Kidney (tissue), 14 donors: ENCODE measurements around the gene RIOK1. TPM values are rescaled to one million over a fixed set of nuclear protein-coding genes. Genes with fewer than 3 reads are reported as not detected.

Source experiments
- DNase-seq, 5 donors: peaks; one replicate each; pipeline ENCODE4 v3.0.0-alpha.2; 2013 to 2020
- FAIRE-seq: peaks from 2 replicates; lab custom pipeline; 2012; peaks lifted over from hg19 to GRCh38; lab: Jason Lieb, UNC
- H3K27ac ChIP-seq, 2 donors: one replicate each; pipeline ENCODE4 v1.7.0; 2013; ENCODE audit warnings: low read depth in 2 of 2, low read length in 2 of 2, inconsistent platforms in 1 of 2
- H3K27me3 ChIP-seq: one replicate; pipeline ENCODE4 v1.7.1; 2013; ENCODE audit warnings: low read length, inconsistent platforms; ENCODE audit not compliant: control insufficient read depth, insufficient read depth
- H3K36me3 ChIP-seq, 3 donors: one replicate each; pipeline versions ENCODE4 v1.7.0 to v1.7.1; 2013; ENCODE audit warnings: low read length in 3 of 3, control low read depth in 1 of 3, inconsistent platforms in 1 of 3; ENCODE audit not compliant: insufficient read depth in 3 of 3, control insufficient read depth in 2 of 3
- H3K4me1 ChIP-seq, 3 donors: one replicate each; pipeline versions ENCODE4 v1.7.0 to v1.7.1; 2013; ENCODE audit warnings: low read length in 3 of 3, inconsistent platforms in 1 of 3, low read depth in 1 of 3; ENCODE audit not compliant: control insufficient read depth in 2 of 3, insufficient read depth in 2 of 3
- H3K4me3 ChIP-seq, 3 donors: one replicate each; pipeline versions ENCODE4 v1.7.0 to v1.8.1; 2013; ENCODE audit warnings: low read length in 3 of 3, control low read depth in 1 of 3, inconsistent platforms in 1 of 3
- H3K9ac ChIP-seq, 3 donors: one replicate each; pipeline versions ENCODE4 v1.7.0 to v1.7.1; 2013; ENCODE audit warnings: low read length in 3 of 3, control low read depth in 1 of 3, inconsistent platforms in 1 of 3
- H3K9me3 ChIP-seq, 3 donors: one replicate each; pipeline versions ENCODE4 v1.7.0 to v1.7.1; 2013; ENCODE audit warnings: low read length in 3 of 3, control low read depth in 1 of 3, inconsistent platforms in 1 of 3; ENCODE audit not compliant: control insufficient read depth in 2 of 3, insufficient read depth in 1 of 3
- intact Hi-C: fragments of 100-400 bp; cut with DNase I; formaldehyde crosslinking; loops from one replicate; pipeline ENCODE4 v1.11.1; 2022
- polyA plus RNA-seq: library from polyadenylated mRNA; stranded (reverse); fragments of 350-450 nt; fragmentation: Illumina TruSeq; extraction: RNeasy Lipid Tissue Mini Kit (QIAGEN cat#74804); gene quantifications from one replicate; pipeline ENCODE4 v1.2.3, GENCODE V29; 2014; ENCODE audit warnings: low read depth, low replicate concordance; ENCODE audit not compliant: insufficient read depth
- total RNA-seq: library from RNA; stranded (reverse); fragmentation: NEBNext Ultra II Directional; extraction: Animal tissue kit (Norgen Biotek cat#: 25700); gene quantifications from one replicate; pipeline ENCODE4 v1.2.1, GENCODE V29; 2021
- TF ChIP-seq, protein P1 (sequence below): IDR thresholded peaks from 3 replicates; pipeline ENCODE4 v1.5.1; 2012; ENCODE audit warnings: mild to moderate bottlenecking, moderate library complexity, borderline replicate concordance; ENCODE audit not compliant: insufficient read depth; ENCODE audit errors: extremely low read depth
- donor health status: control.
- donor health status: control.
- donor health status: control.
- donor health status: control.
- donor health status: control.
- donor health status: DM: yes; HTN: yes; CAD: no.
- donor health status: Normal renal cell carcinoma (clear cell type).

Gene RIOK1
- total and polyA plus RNA-seq, 2 donors from 2014 or later = 8.5 to 19.8 TPM

GRCh38 chr6:7445885-7446461 is 56.4 kb downstream of the RIOK1 start:
- DNase-seq = no peak
- Histone ChIP-seq H3K9me3 (no peaks in the 10 kb centered on the region), H3K4me1 (no peaks in the 10 kb centered on the region), H3K36me3 (no peaks in the 10 kb centered on the region), H3K4me3 (no peak overlapping the region), H3K27me3 (no peaks in the 10 kb centered on the region), H3K27ac (no peak overlapping the region), H3K9ac (no peak overlapping the region)
- intact Hi-C loops = no loop called here
- TF ChIP-seq, protein P1, sequence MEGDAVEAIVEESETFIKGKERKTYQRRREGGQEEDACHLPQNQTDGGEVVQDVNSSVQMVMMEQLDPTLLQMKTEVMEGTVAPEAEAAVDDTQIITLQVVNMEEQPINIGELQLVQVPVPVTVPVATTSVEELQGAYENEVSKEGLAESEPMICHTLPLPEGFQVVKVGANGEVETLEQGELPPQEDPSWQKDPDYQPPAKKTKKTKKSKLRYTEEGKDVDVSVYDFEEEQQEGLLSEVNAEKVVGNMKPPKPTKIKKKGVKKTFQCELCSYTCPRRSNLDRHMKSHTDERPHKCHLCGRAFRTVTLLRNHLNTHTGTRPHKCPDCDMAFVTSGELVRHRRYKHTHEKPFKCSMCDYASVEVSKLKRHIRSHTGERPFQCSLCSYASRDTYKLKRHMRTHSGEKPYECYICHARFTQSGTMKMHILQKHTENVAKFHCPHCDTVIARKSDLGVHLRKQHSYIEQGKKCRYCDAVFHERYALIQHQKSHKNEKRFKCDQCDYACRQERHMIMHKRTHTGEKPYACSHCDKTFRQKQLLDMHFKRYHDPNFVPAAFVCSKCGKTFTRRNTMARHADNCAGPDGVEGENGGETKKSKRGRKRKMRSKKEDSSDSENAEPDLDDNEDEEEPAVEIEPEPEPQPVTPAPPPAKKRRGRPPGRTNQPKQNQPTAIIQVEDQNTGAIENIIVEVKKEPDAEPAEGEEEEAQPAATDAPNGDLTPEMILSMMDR = no peak
- no peak for FAIRE-seq

- no peaks in the 10 kb centered on the region for H3K27me3 ChIP-seq
- no peaks in the 10 kb centered on the region for H3K9me3 ChIP-seq
- H3K36me3 ChIP-seq = no peaks in the 10 kb centered on the region
- FAIRE-seq (no peak), DNase-seq (no peak)
- TF ChIP-seq, protein P1 = no peak
- intact Hi-C loops = no loop called here
- H3K4me3 ChIP-seq = no peak overlapping the region
- no peak overlapping the region for H3K27ac ChIP-seq
- H3K4me1 ChIP-seq = no peaks in the 10 kb centered on the region
- H3K9ac ChIP-seq = no peak overlapping the region
Observed at GRCh38 chr6:7446619-7447325, 57.2 kb downstream of the RIOK1 start.

- FAIRE-seq (no peak), DNase-seq (no peak)
- H3K27me3 ChIP-seq = no peaks in the 10 kb centered on the region
- H3K36me3 ChIP-seq = no peaks in the 10 kb centered on the region
- H3K4me3 ChIP-seq = no peak overlapping the region
- no peak overlapping the region for H3K9ac ChIP-seq
- H3K9me3 ChIP-seq = no peaks in the 10 kb centered on the region
- no peaks in the 10 kb centered on the region for H3K4me1 ChIP-seq
- no peak overlapping the region for H3K27ac ChIP-seq
- TF ChIP-seq, protein P1 = no peak
- intact Hi-C loops = no loop called here
Observed at GRCh38 chr6:7448232-7448631, 58.6 kb downstream of the RIOK1 start.

- H3K4me3 ChIP-seq = no peak overlapping the region
- H3K4me1 ChIP-seq = no peaks in the 10 kb centered on the region
- no peak overlapping the region for H3K9ac ChIP-seq
- H3K27ac ChIP-seq = no peak overlapping the region
- no peaks in the 10 kb centered on the region for H3K9me3 ChIP-seq
- TF ChIP-seq, protein P1 = no peak
- DNase-seq (no peak), FAIRE-seq (no peak)
- intact Hi-C loops = no loop called here
- H3K36me3 ChIP-seq = no peaks in the 10 kb centered on the region
- H3K27me3 ChIP-seq = no peaks in the 10 kb centered on the region
Observed at GRCh38 chr6:7449018-7449417, 59.4 kb downstream of the RIOK1 start.
